Measurements from ENCODE around the gene LEPROT.

DNA sequence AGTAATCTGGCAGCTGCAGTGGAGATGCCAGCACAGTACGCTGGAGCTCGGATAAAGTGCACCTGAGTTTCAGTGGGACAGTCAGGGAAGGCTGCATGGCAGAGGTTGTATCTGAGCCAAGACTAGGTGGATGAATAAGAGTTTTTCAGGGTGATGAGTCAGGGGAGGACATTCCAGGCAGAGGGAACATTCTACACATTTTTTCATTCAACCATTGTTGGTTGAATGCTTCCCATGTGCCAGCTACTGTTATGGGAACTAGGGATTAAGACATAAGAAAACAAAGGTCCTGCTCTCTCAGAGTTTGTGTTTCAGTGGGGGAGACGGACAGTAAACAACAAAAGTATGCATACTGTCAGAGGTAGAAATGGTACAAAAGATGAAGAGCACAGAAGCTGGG lies 5.2 kb downstream of the LEPROT start:
- TF ChIP-seq, protein P1, sequence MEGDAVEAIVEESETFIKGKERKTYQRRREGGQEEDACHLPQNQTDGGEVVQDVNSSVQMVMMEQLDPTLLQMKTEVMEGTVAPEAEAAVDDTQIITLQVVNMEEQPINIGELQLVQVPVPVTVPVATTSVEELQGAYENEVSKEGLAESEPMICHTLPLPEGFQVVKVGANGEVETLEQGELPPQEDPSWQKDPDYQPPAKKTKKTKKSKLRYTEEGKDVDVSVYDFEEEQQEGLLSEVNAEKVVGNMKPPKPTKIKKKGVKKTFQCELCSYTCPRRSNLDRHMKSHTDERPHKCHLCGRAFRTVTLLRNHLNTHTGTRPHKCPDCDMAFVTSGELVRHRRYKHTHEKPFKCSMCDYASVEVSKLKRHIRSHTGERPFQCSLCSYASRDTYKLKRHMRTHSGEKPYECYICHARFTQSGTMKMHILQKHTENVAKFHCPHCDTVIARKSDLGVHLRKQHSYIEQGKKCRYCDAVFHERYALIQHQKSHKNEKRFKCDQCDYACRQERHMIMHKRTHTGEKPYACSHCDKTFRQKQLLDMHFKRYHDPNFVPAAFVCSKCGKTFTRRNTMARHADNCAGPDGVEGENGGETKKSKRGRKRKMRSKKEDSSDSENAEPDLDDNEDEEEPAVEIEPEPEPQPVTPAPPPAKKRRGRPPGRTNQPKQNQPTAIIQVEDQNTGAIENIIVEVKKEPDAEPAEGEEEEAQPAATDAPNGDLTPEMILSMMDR (IDR thresholded peaks at IDR 0.05): no peak
- no peak for TF ChIP-seq ZFX (IDR thresholded peaks at IDR 0.05; ENCODE audit: borderline replicate concordance)

Measured in 22Rv1 (cell line).